HG02588 (cell line): Measurements from ENCODE around the gene TCF4.

Experiments used
- ATAC-seq: cut with Tn5 transposase; IDR thresholded peaks from one replicate; pipeline ENCODE4 v1.9.1; 2021; ENCODE audit warnings: mild to moderate bottlenecking, moderate library complexity; ENCODE audit not compliant: unreplicated experiment

The TCF4 gene

GRCh38 chr18:55547705-55548056 lies 40.3 kb downstream of the TCF4 start:
- ATAC-seq: no peak

GRCh38 chr18:55546851-55547704 lies 40.9 kb downstream of the TCF4 start:
- no peak for ATAC-seq

- no peak for ATAC-seq
These were observed 44.0 kb downstream of the TCF4 start for GRCh38 chr18:55544014-55544413.

- ATAC-seq: no peak
These were observed 44.8 kb downstream of the TCF4 start for GRCh38 chr18:55543130-55543704.

- ATAC-seq: no peak
These were observed 46.4 kb downstream of the TCF4 start for GRCh38 chr18:55541571-55541970.

GRCh38 chr18:55539240-55539639 lies 48.8 kb downstream of the TCF4 start:
- ATAC-seq: no peak

GRCh38 chr18:55534996-55535395 lies 53.0 kb downstream of the TCF4 start:
- no peak for ATAC-seq

- ATAC-seq: no peak
These were observed 53.4 kb downstream of the TCF4 start for GRCh38 chr18:55534547-55534946.

GRCh38 chr18:55530166-55530565 lies 57.8 kb downstream of the TCF4 start:
- ATAC-seq: no peak

GRCh38 chr18:55529581-55529980 lies 58.4 kb downstream of the TCF4 start:
- no peak for ATAC-seq

GRCh38 chr18:55525845-55526244 lies 62.1 kb downstream of the TCF4 start:
- ATAC-seq: no peak

- ATAC-seq: no peak
These were observed 63.5 kb downstream of the TCF4 start for GRCh38 chr18:55524353-55525073.

GRCh38 chr18:55523001-55523400 lies 65.0 kb downstream of the TCF4 start:
- ATAC-seq: no peak

GRCh38 chr18:55522011-55522410 lies 66.0 kb downstream of the TCF4 start:
- no peak for ATAC-seq

- ATAC-seq: no peak
These were observed 70.9 kb downstream of the TCF4 start for GRCh38 chr18:55517055-55517454.

- ATAC-seq: no peak
These were observed 71.9 kb downstream of the TCF4 start for GRCh38 chr18:55515941-55516710.

- ATAC-seq: no peak
These were observed 72.8 kb downstream of the TCF4 start for GRCh38 chr18:55515214-55515613.

GRCh38 chr18:55513161-55513560 lies 74.8 kb downstream of the TCF4 start:
- no peak for ATAC-seq

- no peak for ATAC-seq
These were observed 76.7 kb downstream of the TCF4 start for GRCh38 chr18:55511277-55511676.

GRCh38 chr18:55510809-55511208 lies 77.2 kb downstream of the TCF4 start:
- no peak for ATAC-seq

GRCh38 chr18:55509631-55510324 lies 78.2 kb downstream of the TCF4 start:
- peak; percentile 84 for ATAC-seq
